ELR (cell line): ENCODE measurements around the gene C10orf90.

Experiments used
- DNase-seq: peaks from one replicate; pipeline ENCODE4 v3.0.0-alpha.2; 2015; ENCODE audit warnings: low read depth

Gene C10orf90

GRCh38 chr10:126674741-126675515 is 4.4 kb upstream of the C10orf90 start:
- DNase-seq, result no peak

DNA sequence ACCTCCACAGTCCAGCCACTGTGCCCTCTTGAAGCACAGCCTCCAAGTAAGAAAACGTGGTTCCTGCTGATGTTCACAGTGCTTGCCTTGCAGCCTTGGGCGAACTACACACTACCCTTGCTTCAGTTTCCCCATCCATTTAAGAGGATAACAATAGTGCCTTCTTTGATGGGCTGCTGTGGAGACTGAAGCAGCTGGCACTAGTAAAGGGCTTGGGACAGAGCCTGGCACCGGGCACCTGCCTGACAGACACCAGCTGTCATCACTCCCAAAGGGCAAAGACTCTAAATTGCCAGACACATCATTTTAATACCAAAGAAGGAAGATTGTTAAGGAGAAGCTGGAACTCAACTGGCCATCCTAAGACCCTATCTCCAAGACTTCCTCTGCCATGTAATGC is 3.1 kb upstream of the C10orf90 start:
- DNase-seq, result no peak

- no peak for DNase-seq
Measured at GRCh38 chr10:126671402-126671975, 996 bp upstream of the C10orf90 start.

- no peak for DNase-seq
Measured at GRCh38 chr10:126670895-126671261, 385 bp upstream of the C10orf90 start.

GRCh38 chr10:126669168-126669567 is 1.3 kb downstream of the C10orf90 start:
- DNase-seq, result no peak

DNA sequence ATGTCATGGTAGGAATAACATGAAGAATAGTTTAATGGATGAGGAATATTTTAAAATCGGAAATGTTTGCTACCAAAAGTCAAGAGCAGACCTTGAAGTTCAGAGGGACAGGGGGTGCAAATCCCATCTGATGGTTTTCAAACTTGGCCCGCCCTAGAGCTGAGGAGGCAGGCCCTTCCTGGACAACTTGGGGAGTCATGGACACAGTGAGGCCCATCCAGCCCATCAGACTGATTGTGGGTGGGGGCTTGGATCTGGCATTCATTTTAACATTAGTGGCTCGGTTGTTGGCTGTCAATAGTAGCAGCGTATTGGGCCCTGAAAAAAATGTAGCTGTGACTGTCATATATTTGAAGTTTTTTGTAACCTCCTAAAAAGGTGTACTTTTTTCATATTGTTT is 2.0 kb downstream of the C10orf90 start:
- DNase-seq, result no peak

DNA sequence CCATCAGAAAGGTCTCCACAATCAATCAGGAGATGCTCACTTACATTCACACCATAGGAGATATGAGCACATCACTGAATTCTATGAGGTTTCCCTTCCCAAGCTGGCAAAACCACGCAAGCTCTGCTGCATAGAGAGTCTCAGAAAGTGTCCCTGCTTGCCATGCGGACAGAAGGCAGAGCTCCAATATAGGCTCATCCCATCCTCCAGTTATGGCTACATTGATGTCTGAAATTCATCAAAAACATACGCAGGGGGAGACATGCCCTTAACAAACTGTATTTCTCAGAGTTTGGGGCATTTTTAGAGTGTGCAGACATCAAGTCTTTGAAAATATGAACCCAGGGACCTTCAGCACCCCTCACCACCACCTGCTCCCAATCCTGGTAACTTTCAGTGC is 2.9 kb downstream of the C10orf90 start:
- no peak for DNase-seq

DNA sequence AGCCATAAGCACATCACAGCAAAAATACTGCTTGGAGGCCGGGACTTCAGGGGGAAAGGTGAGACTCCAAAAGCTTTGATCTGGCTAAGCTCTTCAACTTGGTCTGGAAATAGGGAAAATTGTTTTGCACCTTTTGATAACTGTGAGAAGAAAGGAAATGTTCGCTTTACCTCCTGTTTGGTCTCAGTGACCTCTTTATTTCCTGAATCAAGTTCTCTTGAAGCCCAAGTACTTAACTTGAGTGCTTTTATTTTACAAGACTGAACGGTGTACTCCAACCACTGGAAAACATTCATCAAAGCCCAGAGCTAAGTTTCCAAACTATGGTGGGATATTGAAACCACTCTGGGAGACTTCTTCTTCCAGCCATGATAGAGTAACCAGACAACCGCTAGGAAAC is 5.3 kb downstream of the C10orf90 start:
- no peak for DNase-seq

DNA sequence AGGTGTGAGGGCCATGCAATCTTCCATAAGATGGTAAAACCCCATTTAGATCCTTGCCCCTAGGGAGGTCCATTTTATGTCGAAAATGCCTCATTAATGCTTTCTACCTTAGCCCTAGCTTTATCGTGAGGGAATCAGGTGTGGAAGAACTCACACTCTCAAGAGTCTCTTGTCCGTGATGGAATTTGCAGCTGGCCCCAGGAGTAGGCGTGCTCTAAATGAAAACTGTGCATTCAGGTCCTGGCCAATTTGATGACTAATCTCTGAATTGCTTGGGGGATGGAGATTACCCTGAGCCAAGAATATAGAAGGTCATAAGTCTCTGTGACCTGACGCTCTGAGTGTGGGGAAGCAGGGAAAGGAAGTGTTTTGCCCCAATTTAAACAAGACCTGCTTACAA is 6.6 kb downstream of the C10orf90 start:
- peak; percentile 43 for DNase-seq

DNA sequence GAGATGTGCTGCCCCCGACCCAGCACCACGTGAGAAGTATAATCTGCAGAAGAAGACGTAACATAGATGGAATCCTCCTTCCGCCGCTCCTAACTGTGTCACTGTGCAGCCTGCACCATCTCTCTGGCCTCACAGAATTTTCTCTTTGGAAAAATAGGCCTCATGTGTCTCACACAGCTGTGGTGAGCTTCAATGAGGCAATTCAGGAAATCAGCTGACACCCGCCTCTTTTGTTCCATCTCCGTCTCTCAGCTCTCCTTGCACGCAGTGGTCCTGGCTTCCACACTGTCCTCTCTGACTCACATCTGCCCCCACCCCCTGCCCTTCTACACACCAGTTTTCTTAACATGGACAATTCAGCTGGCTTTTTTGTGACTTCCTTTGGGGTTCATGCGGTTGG is 7.2 kb downstream of the C10orf90 start:
- peak; percentile 11 for DNase-seq

DNA sequence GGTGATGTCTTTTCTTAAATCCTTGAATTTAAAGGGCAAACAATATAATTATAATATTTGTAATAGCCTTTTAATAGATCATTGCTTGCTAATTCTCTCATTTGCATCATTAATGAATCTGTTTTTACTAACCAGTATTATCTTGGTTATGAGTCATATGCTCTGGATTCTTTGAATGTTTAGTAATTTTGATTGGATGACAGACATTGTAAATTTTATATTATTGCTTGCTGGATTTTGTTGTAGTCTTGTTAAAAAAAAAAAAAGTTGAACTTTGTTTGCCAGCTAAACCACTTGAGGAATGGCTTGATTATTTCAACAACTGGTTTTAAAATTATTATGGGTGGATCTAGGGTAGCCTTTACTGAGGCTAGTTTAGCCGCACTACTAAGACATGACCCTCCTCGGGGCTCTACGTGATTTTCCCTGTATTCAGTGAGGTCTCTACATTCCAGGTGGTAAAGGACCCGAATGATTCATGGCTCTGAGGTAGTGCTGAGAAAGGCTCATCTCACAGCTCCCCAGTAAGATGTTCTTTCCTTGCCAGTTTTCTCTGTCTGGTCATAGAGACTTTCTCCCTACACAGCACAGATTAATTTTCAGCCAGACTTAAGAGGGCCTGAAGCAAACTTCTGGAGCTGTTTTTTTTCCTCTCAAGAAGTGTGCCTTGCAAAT is 8.5 kb downstream of the C10orf90 start:
- no peak for DNase-seq

DNA sequence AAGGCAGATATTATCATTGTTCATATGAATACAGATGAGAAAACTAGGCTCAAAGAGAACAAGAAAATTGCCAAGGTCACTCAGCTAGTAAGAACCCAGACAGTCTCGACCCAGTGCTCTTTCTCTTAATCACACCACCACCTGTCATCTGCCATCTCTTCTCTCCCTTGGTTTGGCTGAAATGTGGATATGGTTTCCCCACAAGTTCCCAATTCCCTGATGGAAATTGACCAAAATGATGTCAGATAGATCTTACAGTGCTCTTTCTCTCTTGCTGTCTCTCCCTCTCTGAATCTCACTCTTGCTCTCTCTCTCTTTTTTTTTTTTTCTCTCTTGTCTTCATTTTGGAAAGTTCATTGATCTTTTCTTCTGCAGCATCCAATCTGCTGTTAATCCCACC is 9.1 kb downstream of the C10orf90 start:
- no peak for DNase-seq

GRCh38 chr10:126659750-126660149 is 10.7 kb downstream of the C10orf90 start:
- no peak for DNase-seq

DNA sequence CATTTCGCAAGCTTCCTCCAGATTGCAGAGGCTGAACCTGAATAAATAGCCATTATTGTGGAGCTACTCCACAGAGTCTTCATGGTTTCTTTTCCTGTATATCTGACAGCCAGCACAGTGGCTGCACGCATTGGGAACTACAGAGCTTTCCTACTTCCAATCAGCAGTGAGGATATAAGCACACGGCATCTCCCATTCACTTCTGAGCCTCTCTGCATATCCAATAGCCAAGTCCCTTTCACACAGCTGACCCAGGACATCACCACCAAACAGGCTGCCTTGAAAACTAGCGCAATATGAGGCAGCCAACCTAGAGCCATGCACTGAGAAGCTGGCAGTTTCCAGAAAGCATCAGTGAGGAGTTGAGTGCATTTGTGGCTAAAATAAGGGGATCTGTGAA is 11.6 kb downstream of the C10orf90 start:
- DNase-seq, result no peak

DNA sequence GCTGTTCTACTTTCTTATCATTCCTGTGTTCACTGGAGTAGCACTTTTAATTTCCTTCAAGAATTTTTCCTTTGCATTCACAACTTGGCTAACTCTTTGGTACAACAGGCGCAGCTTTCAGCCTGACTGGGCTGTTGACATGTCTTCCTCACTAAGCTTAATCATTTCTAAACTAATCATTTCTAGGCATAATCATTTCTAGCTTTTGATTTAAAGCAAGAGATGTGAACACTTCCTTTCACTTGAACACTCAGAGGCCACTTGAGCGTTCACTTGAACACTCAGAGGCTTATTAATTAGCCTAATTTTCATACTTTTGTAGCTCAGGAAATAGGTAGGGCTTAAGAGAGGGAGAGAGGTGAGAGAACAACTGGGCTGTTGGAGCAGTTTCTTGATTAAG is 15.9 kb downstream of the C10orf90 start:
- DNase-seq, result no peak

DNA sequence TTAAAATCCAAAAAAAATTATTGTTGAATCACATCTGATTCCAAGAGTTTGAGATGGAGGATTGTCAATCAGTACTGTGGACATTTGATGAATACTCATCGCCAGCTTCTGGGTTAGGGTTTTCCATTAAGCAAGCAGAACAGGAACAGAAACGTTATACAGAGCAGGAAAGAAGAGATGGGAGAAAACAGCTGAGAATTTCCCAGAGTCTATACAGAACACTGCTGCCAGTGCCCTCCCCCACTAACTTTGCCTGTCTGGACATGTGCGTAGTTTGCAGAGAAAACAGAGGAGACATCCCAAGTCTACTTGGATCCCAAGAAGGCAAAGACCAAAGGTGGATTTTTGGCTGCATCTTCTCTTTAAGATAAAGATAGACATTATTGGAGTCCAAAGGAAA is 19.0 kb downstream of the C10orf90 start:
- DNase-seq, result no peak

GRCh38 chr10:126650161-126650560 is 20.3 kb downstream of the C10orf90 start:
- DNase-seq, result no peak

- no peak for DNase-seq
Measured at GRCh38 chr10:126647116-126647515, 23.4 kb downstream of the C10orf90 start.

- DNase-seq, result peak; percentile 53
Measured at GRCh38 chr10:126646110-126646509, 24.4 kb downstream of the C10orf90 start.

GRCh38 chr10:126640401-126640800 is 30.1 kb downstream of the C10orf90 start:
- DNase-seq, result peak; percentile 25

GRCh38 chr10:126639084-126639483 is 31.4 kb downstream of the C10orf90 start:
- DNase-seq, result no peak

- DNase-seq, result no peak
Measured at GRCh38 chr10:126638542-126638941, 32.0 kb downstream of the C10orf90 start.

GRCh38 chr10:126637501-126637900 is 33.0 kb downstream of the C10orf90 start:
- no peak for DNase-seq
